ENCODE measurements around the gene FSTL4.

- TF ChIP-seq CTCF (IDR thresholded peaks at IDR 0.05; ENCODE audit: low read depth, low read length, missing input control) (no peak), MAX (IDR thresholded peaks at IDR 0.05) (no peak), HNF4G (IDR thresholded peaks at IDR 0.05) (no peak), RXRA (IDR thresholded peaks at IDR 0.05) (no peak), YY1 (IDR thresholded peaks at IDR 0.05) (no peak), TAF1 (conservative IDR thresholded peaks at IDR 0.05) (no peak), GABPA (IDR thresholded peaks at IDR 0.05 in 1 of 2, conservative IDR thresholded peaks at IDR 0.05 in 1 of 2) (no peak), REST (IDR thresholded peaks at IDR 0.05) (no peak), SP1 (IDR thresholded peaks at IDR 0.05) (no peak), EGR1 (IDR thresholded peaks at IDR 0.05; ENCODE audit: low read depth in 2 of 2) (no peak)
Observed at GRCh38 chr5:133246053-133246370, 366.3 kb downstream of the FSTL4 start.

Measured in liver (tissue), 3 donors.